SK-N-SH (cell line): ENCODE results near the gene PPP1R15A. TPM values are rescaled to one million over a fixed set of nuclear protein-coding genes. Genes with fewer than 3 reads are reported as not detected.

Source experiments
- CTCF ChIA-PET: fragments of 300-600, 350-600 bp; formaldehyde crosslinking; extraction: SDS; loops from one replicate; lab custom pipeline; 2021; lab: Yijun Ruan, JAX
- POLR2A ChIA-PET: fragments of 350-600 bp; sonication (Branson Sonifier 250); formaldehyde crosslinking; extraction: SDS; loops from one replicate; lab custom pipeline; 2020; ENCODE audit warnings: antibody characterized with exemption, inconsistent platforms; lab: Yijun Ruan, JAX
- DNase-seq: peaks from one replicate; pipeline ENCODE4 v3.0.0; 2012
- H2AFZ ChIP-seq: fragments of 200-600 bp; sonication (generic); 2 replicates; pipeline ENCODE4 v1.8.1; 2016; ENCODE audit warnings: antibody characterized with exemption, mild to moderate bottlenecking, low read depth
- H3F3A ChIP-seq: fragments of 200-600 bp; sonication (generic); replicated peaks from 2 replicates; pipeline ENCODE3; 2016; ENCODE audit warnings: antibody characterized with exemption, mild to moderate bottlenecking; ENCODE audit not compliant: insufficient read depth
- H3K27ac ChIP-seq, 2 experiments: fragments of 200-500 bp in 1 of 2; fragments of 200-600 bp in 1 of 2; sonication (Bioruptor generic) in 1 of 2; sonication (generic), shearing (Covaris generic) in 1 of 2; 2 replicates each; pipeline versions ENCODE4 v1.5.1 to v1.6.1; 2014 to 2016; ENCODE audit warnings: low read depth in 2 of 2, inconsistent platforms in 1 of 2, low read length in 1 of 2, mild to moderate bottlenecking in 1 of 2, mixed read lengths in 1 of 2
- H3K27me3 ChIP-seq: fragments of 200-600 bp; sonication (generic), shearing (Covaris generic); 2 replicates; pipeline ENCODE4 v1.6.1; 2016; ENCODE audit warnings: mixed run types; ENCODE audit not compliant: insufficient read depth
- H3K36me3 ChIP-seq, 2 experiments: fragments of 200-500 bp in 1 of 2; fragments of 200-600 bp in 1 of 2; sonication (Bioruptor generic) in 1 of 2; sonication (generic) in 1 of 2; replicated peaks in 1 of 2; 2 replicates each; pipeline versions ENCODE3 to v1.5.1; 2014 to 2016; ENCODE audit warnings: low read length in 1 of 2, mild to moderate bottlenecking in 1 of 2; ENCODE audit not compliant: insufficient read depth in 2 of 2, control insufficient read depth in 1 of 2
- H3K4me1 ChIP-seq, 2 experiments: fragments of 200-500 bp in 1 of 2; fragments of 200-600 bp in 1 of 2; sonication (Bioruptor generic) in 1 of 2; sonication (generic), shearing (Covaris generic) in 1 of 2; 2 replicates each; pipeline versions ENCODE4 v1.5.1 to v1.6.1; 2014 to 2016; ENCODE audit warnings: low read depth in 1 of 2, low read length in 1 of 2, mixed run types in 1 of 2; ENCODE audit not compliant: insufficient read depth in 2 of 2, control insufficient read depth in 1 of 2
- H3K4me2 ChIP-seq: fragments of 200-600 bp; sonication (generic), shearing (Covaris generic); 2 replicates; pipeline ENCODE4 v1.6.1; 2017; ENCODE audit warnings: mixed run types
- H3K4me3 ChIP-seq, 2 experiments: fragments of 200-500 bp in 1 of 2; fragments of 200-600 bp in 1 of 2; sonication (Bioruptor generic) in 1 of 2; sonication (generic), shearing (Covaris generic) in 1 of 2; 2 replicates each; pipeline versions ENCODE4 v1.5.1 to v1.8.1; 2014 to 2016; ENCODE audit warnings: low read depth in 2 of 2, inconsistent platforms in 1 of 2, low read length in 1 of 2, mild to moderate bottlenecking in 1 of 2, mixed read lengths in 1 of 2, moderate library complexity in 1 of 2
- H3K79me2 ChIP-seq: fragments of 200-600 bp; sonication (generic); 2 replicates; pipeline ENCODE4 v1.8.1; 2017; ENCODE audit warnings: mild to moderate bottlenecking; ENCODE audit not compliant: insufficient read depth
- H3K9ac ChIP-seq: fragments of 200-600 bp; sonication (generic); 2 replicates; pipeline ENCODE4 v1.6.1; 2017; ENCODE audit warnings: mixed run types
- H3K9me2 ChIP-seq: fragments of 200-600 bp; sonication (generic); 2 replicates; pipeline ENCODE4 v1.6.1; 2017; ENCODE audit warnings: mixed run types
- H3K9me3 ChIP-seq: fragments of 200-600 bp; sonication (generic); 2 replicates; pipeline ENCODE4 v1.6.1; 2017; ENCODE audit warnings: mixed run types, mild to moderate bottlenecking, moderate library complexity
- H4K20me1 ChIP-seq: fragments of 200-600 bp; sonication (generic); 2 replicates; pipeline ENCODE4 v1.6.1; 2017; ENCODE audit warnings: mild to moderate bottlenecking, mixed run types; ENCODE audit not compliant: insufficient read depth
- CHD2 ChIP-seq: fragments of 150-350 bp; IDR thresholded peaks from 2 replicates; pipeline ENCODE4 v1.6.1; 2018; ENCODE audit warnings: low read length; ENCODE audit not compliant: partially characterized antibody
- ELF1 ChIP-seq: IDR thresholded peaks from 2 replicates; pipeline ENCODE4 v1.4.0; 2012
- FOXM1 ChIP-seq: IDR thresholded peaks from 2 replicates; pipeline ENCODE4 v1.4.0; 2012; ENCODE audit warnings: low read depth, mild to moderate bottlenecking
- GATA2 ChIP-seq: sonication (generic); formaldehyde crosslinking; IDR thresholded peaks from 2 replicates; pipeline ENCODE4 v1.5.0; 2020; ENCODE audit warnings: mild to moderate bottlenecking, missing genetic modification reagents
- MXI1 ChIP-seq: IDR thresholded peaks from 2 replicates; pipeline ENCODE4 v1.6.1; 2012; ENCODE audit warnings: mild to moderate bottlenecking, low read depth, low read length, improper control_type of control experiment
- POLR2AphosphoS5 ChIP-seq: IDR thresholded peaks from 2 replicates; pipeline ENCODE4 v1.6.1; 2012; ENCODE audit warnings: low read depth, low read length
- RAD21 ChIP-seq: IDR thresholded peaks from 2 replicates; pipeline ENCODE4 v1.6.1; 2012; ENCODE audit warnings: mild to moderate bottlenecking, low read length
- RFX5 ChIP-seq: IDR thresholded peaks from 2 replicates; pipeline ENCODE4 v1.6.1; 2012; ENCODE audit warnings: mild to moderate bottlenecking, improper control_type of control experiment, low read length
- RXRA ChIP-seq: IDR thresholded peaks from 2 replicates; pipeline ENCODE4 v1.4.0; 2012; ENCODE audit warnings: low read depth, mild to moderate bottlenecking, borderline replicate concordance
- SIN3A ChIP-seq: IDR thresholded peaks from 2 replicates; pipeline ENCODE4 v1.6.1; 2012; ENCODE audit warnings: low read depth, mild to moderate bottlenecking, low read length, moderate library complexity, borderline replicate concordance
- TAF1 ChIP-seq: IDR thresholded peaks from 2 replicates; pipeline ENCODE4 v1.6.1; 2012; ENCODE audit warnings: low read depth, mild to moderate bottlenecking, low read length, moderate library complexity, borderline replicate concordance
- YY1 ChIP-seq: IDR thresholded peaks from 2 replicates; pipeline ENCODE4 v1.4.0; 2012; ENCODE audit warnings: low read depth, mild to moderate bottlenecking
- WGBS: methylation state at CpG from one replicate; pipeline ENCODE4 v1.1.6; 2017; ENCODE audit warnings: low lambda C conversion rate; 5-methylcytosine and 5-hydroxymethylcytosine counted together
- polyA plus RNA-seq, 3 experiments: library from polyadenylated mRNA; depleted of rRNA; stranded (reverse); fragments of >200 nt; gene quantifications; 2 replicates each; pipeline ENCODE4 v1.2.3, GENCODE V29; 2012
- TF ChIP-seq, protein P1 (sequence below): IDR thresholded peaks from 2 replicates; pipeline ENCODE4; 2012
- TF ChIP-seq, protein P2 (sequence below): IDR thresholded peaks from 2 replicates; pipeline ENCODE4 v1.4.0; 2012; ENCODE audit warnings: low read depth, borderline replicate concordance
- TF ChIP-seq, protein P3 (sequence below): IDR thresholded peaks from 2 replicates; pipeline ENCODE4 v1.6.1; 2012; ENCODE audit warnings: mild to moderate bottlenecking, low read depth, low read length, moderate library complexity
- TF ChIP-seq, protein P4 (sequence below): IDR thresholded peaks from 2 replicates; pipeline ENCODE4 v1.4.0; 2012; ENCODE audit warnings: low read depth, borderline replicate concordance
- TF ChIP-seq, protein P5 (sequence below): fragments of 150-350 bp; IDR thresholded peaks from 2 replicates; pipeline ENCODE4 v1.6.1; 2017; ENCODE audit warnings: antibody characterized with exemption, low read length, low read depth, borderline replicate concordance

Gene PPP1R15A
- polyA plus RNA-seq (2012; rRNA removed): 62.3 and 73.7 TPM in 2 replicates
- 63.6 and 64.3 TPM in 2 replicates for polyA plus RNA-seq (2012; cell fraction: cytosol; rRNA removed)
- 89.1 and 95.9 TPM in 2 replicates for polyA plus RNA-seq (2012; cell fraction: nucleus; rRNA removed)

DNA sequence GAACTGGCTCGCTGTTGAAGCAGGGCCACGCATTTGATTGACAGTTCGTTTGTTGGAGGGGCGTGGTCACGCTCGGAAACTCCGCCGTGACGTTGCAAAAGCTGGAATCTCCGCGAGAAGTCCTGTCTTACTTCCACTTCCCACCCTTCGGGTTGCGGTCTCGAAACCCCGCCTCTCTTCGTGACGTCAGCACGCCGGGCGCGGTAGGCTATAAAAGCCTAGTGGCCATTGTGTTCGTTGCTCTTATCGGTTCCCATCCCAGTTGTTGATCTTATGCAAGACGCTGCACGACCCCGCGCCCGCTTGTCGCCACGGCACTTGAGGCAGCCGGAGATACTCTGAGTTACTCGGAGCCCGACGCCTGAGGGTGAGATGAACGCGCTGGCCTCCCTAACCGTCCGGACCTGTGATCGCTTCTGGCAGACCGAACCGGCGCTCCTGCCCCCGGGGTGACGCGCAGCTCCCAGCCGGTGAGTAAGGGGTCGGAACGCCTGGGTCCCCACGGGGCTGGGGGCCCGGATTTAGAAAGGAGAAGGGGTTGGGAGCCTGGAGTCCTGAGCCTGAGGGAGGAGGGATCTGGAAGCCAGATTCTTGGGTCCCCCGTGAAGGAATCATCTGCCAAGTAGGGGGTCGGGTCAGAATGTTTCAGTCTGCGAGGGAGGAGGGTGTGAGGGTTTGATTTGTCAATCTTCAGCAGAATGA is at the start of gene PPP1R15A:
Gene PPP1R15A (plus strand): TSS at position 240 of the 702 bp plus-strand sequence. CDS start 813 bp downstream, outside the sequence.
- Histone ChIP-seq H2AFZ (0 out of 2 replicates have a peak within 1 kb of the TSS, but pooled peaks have one; percentile 71), H3K36me3 (peaks cover 29 to 42% of the 10 kb centered on the region in 2 experiments), H3K9me2 (no peaks in the 10 kb centered on the region), H3K9me3 (no peaks in the 10 kb centered on the region), H3K4me1 (peaks cover 15 to 41% of the 10 kb centered on the region in 2 experiments; a peak in 3 of 4 replicates), H3K9ac (peak within 1 kb of the TSS; percentile 100), H3K79me2 (peaks cover 50% of the 10 kb centered on the region), H4K20me1 (peaks cover 42% of the 10 kb centered on the region), H3K27ac (peak within 1 kb of the TSS; percentile 92 to 100), H3K4me2 (peak within 1 kb of the TSS; percentile 93), H3F3A (peaks cover 24% of the 10 kb centered on the region), H3K4me3 (peak within 1 kb of the TSS; percentile 94 to 96), H3K27me3 (no peaks in the 10 kb centered on the region)
- DNase-seq: peak; percentile 97
- TF ChIP-seq RFX5: peak; percentile 81
- TF ChIP-seq RAD21: 0 out of 2 replicates have a peak, but pooled peaks have one; percentile 8
- no peak for TF ChIP-seq FOXM1
- TF ChIP-seq, protein P1, sequence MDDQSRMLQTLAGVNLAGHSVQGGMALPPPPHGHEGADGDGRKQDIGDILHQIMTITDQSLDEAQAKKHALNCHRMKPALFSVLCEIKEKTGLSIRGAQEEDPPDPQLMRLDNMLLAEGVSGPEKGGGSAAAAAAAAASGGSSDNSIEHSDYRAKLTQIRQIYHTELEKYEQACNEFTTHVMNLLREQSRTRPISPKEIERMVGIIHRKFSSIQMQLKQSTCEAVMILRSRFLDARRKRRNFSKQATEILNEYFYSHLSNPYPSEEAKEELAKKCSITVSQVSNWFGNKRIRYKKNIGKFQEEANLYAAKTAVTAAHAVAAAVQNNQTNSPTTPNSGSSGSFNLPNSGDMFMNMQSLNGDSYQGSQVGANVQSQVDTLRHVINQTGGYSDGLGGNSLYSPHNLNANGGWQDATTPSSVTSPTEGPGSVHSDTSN: peak; percentile 96
- TF ChIP-seq, protein P2, sequence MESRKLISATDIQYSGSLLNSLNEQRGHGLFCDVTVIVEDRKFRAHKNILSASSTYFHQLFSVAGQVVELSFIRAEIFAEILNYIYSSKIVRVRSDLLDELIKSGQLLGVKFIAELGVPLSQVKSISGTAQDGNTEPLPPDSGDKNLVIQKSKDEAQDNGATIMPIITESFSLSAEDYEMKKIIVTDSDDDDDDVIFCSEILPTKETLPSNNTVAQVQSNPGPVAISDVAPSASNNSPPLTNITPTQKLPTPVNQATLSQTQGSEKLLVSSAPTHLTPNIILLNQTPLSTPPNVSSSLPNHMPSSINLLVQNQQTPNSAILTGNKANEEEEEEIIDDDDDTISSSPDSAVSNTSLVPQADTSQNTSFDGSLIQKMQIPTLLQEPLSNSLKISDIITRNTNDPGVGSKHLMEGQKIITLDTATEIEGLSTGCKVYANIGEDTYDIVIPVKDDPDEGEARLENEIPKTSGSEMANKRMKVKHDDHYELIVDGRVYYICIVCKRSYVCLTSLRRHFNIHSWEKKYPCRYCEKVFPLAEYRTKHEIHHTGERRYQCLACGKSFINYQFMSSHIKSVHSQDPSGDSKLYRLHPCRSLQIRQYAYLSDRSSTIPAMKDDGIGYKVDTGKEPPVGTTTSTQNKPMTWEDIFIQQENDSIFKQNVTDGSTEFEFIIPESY: peak; percentile 90
- TF ChIP-seq CHD2: peak; percentile 98
- TF ChIP-seq MXI1: peak; percentile 78; the same call in 1 of the 2 replicates
- peak; percentile 100 for TF ChIP-seq POLR2AphosphoS5
- TF ChIP-seq, protein P3, sequence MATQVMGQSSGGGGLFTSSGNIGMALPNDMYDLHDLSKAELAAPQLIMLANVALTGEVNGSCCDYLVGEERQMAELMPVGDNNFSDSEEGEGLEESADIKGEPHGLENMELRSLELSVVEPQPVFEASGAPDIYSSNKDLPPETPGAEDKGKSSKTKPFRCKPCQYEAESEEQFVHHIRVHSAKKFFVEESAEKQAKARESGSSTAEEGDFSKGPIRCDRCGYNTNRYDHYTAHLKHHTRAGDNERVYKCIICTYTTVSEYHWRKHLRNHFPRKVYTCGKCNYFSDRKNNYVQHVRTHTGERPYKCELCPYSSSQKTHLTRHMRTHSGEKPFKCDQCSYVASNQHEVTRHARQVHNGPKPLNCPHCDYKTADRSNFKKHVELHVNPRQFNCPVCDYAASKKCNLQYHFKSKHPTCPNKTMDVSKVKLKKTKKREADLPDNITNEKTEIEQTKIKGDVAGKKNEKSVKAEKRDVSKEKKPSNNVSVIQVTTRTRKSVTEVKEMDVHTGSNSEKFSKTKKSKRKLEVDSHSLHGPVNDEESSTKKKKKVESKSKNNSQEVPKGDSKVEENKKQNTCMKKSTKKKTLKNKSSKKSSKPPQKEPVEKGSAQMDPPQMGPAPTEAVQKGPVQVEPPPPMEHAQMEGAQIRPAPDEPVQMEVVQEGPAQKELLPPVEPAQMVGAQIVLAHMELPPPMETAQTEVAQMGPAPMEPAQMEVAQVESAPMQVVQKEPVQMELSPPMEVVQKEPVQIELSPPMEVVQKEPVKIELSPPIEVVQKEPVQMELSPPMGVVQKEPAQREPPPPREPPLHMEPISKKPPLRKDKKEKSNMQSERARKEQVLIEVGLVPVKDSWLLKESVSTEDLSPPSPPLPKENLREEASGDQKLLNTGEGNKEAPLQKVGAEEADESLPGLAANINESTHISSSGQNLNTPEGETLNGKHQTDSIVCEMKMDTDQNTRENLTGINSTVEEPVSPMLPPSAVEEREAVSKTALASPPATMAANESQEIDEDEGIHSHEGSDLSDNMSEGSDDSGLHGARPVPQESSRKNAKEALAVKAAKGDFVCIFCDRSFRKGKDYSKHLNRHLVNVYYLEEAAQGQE: peak; percentile 63; the same call in 1 of the 2 replicates
- no peak for TF ChIP-seq ELF1
- TF ChIP-seq TAF1: peak; percentile 93
- TF ChIP-seq, protein P4, sequence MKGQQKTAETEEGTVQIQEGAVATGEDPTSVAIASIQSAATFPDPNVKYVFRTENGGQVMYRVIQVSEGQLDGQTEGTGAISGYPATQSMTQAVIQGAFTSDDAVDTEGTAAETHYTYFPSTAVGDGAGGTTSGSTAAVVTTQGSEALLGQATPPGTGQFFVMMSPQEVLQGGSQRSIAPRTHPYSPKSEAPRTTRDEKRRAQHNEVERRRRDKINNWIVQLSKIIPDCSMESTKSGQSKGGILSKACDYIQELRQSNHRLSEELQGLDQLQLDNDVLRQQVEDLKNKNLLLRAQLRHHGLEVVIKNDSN: no peak
- peak; percentile 85 for TF ChIP-seq GATA2 (CRISPR knock-in tag)
- TF ChIP-seq SIN3A: peak; percentile 71; the same call in 1 of the 2 replicates
- no peak for TF ChIP-seq RXRA
- TF ChIP-seq, protein P5, sequence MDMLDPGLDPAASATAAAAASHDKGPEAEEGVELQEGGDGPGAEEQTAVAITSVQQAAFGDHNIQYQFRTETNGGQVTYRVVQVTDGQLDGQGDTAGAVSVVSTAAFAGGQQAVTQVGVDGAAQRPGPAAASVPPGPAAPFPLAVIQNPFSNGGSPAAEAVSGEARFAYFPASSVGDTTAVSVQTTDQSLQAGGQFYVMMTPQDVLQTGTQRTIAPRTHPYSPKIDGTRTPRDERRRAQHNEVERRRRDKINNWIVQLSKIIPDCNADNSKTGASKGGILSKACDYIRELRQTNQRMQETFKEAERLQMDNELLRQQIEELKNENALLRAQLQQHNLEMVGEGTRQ: no peak
- peak; percentile 60; the same call in 1 of the 2 replicates for TF ChIP-seq YY1
- POLR2A ChIA-PET: interaction anchor here (0.6 to 1.6 kb wide), 8 partner anchors 8 to 158 kb away, joined by 3 to 9 read pairs (median 6); partner anchors contain the start of genes BAX and NUCB1
- CTCF ChIA-PET: interaction anchor here (1.0 to 1.7 kb wide), 2 partner anchors 36 to 98 kb away, joined by 3 to 10 read pairs; partner anchors contain the start of gene HSD17B14
- whole genome bisulfite sequencing: 1% methylated on average over 42 of the region's 53 CpGs
